ENCODE data around the gene CNNM4.
A peak's percentile ranks its signal among the peaks of the same experiment; 100 is the strongest.

Gene CNNM4

DNA sequence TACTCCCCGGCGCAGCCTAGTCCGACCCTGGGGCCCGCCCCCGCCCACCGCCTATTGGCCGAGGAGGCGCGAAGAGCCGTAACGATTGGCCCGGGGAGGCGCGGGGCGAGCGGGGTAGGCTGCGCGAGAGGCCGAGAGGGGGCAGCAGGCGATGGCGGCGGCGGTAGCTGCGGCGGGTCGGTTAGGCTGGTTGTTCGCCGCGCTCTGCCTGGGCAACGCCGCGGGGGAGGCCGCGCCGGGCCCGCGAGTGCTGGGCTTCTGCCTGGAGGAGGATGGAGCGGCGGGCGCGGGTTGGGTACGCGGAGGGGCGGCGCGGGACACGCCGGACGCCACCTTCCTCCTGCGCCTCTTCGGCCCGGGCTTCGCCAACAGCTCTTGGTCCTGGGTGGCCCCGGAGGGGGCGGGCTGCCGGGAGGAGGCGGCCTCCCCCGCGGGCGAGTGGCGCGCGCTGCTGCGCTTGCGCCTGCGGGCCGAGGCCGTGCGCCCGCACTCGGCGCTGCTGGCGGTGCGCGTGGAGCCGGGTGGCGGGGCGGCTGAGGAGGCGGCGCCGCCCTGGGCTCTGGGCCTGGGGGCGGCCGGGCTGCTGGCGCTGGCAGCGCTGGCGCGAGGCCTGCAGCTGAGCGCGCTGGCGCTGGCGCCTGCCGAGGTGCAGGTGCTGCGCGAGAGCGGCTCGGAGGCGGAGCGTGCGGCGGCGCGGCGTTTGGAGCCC is 55.6 kb downstream of the CNNM4 start, which contains the start of gene CNNM3:
Gene CNNM3, plus strand, starts transcription at position 142 of the 709 bp plus-strand sequence. Its CDS starts 10 bp downstream, at position 152.
- DNase-seq, result peak; percentile 94 to 98

- no peak for DNase-seq
Observed at GRCh38 chr2:96816836-96817702, 56.4 kb downstream of the CNNM4 start.

DNA sequence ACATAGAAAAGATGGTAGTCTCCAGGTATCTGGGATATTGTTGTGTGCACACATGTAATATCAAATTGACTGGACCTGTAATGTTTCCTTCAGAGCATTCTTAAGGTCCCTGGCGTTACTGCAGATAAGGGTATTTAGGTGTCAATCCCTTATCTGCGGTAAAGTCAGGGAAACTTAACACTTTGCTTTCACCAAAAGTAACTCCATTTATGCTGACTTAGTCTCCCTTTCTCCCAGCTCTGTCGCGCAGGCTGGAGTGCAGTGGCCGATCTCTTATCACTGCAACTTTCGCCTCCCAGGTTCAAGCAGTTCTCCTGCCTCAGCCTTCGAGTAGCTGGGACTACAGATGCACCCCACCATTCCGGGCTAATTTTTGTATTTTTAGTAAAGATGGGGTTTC is 57.2 kb downstream of the CNNM4 start:
- no peak for DNase-seq

DNA sequence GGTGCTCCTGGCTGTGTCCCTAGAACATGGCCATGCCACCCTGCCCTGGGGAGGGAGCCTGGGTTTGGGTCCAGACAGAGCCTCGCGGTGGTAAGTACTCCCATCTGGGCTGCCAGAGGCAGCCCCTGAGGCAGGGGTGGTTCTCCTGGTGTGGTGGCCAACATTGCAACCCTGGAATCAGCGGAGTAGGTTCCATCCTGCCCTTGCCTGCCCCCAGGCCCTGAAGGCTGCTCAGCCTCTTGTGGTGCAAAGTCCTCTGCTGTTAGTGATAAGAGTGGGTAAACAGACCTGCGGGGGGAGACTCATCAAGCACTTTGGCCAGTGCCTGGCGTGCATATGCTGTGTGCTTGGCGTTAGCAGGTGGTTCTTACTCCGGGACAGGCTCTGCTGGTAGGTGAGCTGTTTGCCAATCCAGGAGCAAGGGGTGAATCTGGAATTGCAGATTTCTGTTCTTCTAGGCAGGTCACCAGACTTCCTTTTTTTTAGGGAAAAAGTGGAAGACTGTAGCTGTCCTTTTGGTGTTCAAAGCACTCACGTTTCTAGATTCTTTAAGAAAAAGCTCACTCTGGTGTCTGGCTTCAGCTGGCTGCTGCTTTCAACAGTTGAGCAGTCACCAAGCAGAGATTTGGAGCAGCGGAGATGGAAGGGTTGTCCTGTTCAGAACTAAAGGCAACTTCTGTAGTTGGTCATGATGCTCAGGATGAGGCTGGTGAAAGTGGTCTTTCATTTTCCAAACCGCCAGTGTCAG is 58.6 kb downstream of the CNNM4 start:
- no peak for DNase-seq

DNA sequence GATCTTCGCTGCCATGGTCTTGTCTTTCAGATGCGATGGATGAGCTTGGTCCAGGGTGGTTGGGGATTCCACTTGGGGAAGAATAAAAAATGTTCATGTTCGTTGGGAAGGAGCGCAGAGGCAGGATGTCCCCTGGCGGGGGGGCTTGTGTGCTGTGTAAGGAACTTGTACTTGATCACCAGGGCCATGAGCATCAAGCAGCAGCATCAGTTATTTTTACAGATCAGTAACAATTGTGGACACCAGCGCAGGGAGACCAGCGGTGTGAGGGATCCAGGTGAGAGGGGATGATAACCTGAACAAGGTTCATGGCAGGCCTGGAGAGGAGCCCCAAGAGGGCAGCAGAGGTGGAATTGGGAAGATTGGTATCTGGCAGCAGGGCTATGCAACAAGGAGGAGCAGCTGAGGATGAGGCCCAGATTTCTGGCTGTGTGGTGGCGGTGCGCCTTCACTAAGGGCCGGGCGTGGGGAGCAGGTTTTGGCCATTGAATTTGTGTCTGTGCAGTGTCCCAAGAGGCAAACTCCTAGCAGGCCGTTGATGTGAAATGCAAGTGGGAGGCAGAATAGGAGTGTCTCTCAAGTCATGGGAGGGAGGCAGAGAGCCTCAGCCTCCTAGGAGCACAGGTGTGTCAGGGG is 59.3 kb downstream of the CNNM4 start:
- DNase-seq, result no peak

DNA sequence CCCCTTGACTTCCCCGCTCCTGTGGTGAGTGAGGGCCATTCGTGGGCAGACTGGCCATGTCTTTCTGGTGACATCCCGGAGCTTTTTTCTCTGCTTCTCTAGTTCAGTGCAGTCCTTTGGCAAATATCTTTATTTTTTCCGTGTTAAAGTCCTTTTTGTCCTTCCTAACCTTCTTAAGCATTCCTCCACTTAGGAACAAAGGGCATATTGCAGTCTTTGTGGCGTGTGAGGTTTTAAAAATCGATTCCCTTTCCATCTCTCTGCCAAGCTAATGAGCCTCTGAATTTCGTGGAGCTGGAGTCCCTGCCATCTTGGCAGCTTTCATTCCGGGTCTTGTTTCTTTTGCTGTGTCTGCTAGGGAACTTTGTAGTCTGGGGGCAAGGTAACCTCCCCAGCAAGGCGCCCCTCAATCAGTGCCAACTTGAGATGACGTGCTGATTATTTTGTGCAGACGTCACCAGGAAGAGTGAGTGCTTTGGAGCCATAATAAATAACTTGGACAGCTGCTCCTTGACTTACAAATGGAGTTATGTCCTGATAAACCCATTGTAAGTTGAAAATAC is 60.5 kb downstream of the CNNM4 start:
- no peak for DNase-seq

DNA sequence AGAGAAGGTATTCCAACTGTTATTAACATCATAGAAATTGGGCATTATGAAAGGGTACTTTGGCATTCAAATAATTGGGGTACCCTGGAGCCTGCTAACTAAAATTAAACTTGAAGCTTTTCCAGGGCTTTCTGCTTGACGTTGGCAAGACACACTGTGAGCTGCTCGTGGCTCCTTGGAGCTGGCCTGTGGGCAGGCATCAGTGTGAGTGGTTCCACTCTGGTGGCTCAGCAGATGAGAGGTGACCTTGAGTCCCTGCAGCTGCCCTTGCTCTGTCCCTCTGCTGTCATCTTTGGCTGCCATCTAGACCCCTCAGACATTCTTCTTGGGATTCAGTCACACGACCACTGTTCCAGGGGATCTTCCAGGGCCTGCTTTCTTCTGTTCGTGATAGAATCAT is 62.1 kb downstream of the CNNM4 start:
- DNase-seq, result no peak

- DNase-seq, result no peak
Observed at GRCh38 chr2:96823198-96823597, 62.5 kb downstream of the CNNM4 start.

- DNase-seq, result no peak
Observed at GRCh38 chr2:96824079-96824870, 63.6 kb downstream of the CNNM4 start.

DNA sequence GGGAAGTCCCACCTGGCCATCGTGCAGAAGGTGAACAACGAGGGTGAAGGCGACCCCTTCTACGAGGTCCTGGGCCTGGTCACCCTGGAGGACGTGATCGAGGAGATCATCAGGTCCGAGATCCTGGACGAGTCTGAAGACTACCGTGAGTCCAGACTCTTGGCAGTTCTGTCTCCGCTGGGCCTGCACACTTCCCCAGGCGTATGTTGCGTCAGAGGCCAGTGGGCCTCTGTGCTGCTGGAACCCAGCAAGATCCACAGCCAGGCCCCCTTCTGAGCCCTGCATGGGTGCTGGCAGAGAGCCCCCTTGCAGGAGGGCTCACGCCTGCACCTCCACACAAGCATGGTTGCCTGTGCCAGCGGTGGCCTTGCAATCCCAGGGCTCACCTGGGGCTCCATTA is 64.4 kb downstream of the CNNM4 start:
- DNase-seq, result no peak

GRCh38 chr2:96826546-96827278 is 66.0 kb downstream of the CNNM4 start:
- no peak for DNase-seq

- no peak for DNase-seq
Observed at GRCh38 chr2:96828436-96828835, 67.7 kb downstream of the CNNM4 start.

- DNase-seq, result no peak
Observed at GRCh38 chr2:96828874-96829273, 68.2 kb downstream of the CNNM4 start.

DNA sequence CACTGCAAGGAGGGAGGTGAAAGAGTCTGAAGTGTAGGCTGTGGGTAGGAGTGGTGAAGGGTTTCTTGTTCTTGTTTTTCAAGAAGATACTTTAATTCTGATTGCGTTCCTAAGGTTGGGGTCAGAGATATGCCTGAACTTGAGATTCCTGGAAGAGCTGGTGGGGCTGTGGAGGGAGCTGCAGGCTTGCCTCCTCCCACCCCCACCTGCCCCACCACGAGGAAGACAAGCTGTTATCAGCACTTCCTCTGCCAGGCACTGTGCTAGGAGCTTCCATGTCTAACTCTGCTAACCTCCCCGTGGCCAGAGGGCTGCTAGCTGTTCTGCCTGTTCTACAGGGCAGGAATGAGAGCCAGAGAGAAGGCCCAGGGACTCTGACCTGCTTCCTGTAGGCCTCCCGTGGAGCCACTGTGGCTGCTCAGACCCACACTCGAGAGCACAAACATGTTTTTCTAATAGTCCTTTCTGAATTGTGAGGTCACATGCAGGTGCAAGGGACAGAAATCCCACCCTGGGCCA is 69.4 kb downstream of the CNNM4 start:
- no peak for DNase-seq

DNA sequence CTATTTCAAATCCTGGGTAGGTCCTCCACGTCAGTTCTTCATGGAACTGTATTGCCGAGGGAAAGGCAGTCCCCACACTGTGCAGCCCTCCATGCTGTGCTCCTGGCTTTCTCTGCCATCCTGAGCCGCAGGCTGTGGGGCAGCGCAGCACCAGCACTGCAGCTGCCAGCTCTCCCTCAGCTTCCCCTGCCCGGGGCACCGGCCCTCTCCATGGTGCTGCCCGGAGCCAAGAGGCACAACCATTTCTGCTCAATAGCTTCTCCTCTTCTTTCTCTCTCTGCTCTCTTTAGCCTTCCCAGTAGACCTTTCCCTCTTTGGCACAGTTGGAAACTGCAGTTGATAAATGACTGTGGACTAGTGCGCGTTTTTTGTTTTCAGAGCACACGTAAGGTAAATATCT is 71.0 kb downstream of the CNNM4 start:
- DNase-seq, result no peak

DNA sequence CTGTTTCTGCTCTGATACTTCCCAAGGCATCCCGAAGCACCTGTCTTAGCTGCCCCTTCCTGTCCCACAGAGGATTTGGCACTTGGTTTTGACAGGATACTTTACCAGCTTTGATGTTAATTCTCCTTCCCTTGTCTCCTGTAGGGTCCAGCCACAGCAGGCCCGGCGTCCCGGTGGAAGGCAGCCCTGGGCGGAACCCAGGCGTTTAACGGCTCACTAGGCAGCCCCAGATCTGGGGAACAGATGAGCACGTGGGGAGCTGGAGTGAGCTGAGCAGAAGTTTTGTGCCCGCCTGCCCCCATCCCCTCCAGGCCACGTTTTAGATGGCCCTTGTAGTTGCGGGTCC is 71.7 kb downstream of the CNNM4 start:
- no peak for DNase-seq

DNA sequence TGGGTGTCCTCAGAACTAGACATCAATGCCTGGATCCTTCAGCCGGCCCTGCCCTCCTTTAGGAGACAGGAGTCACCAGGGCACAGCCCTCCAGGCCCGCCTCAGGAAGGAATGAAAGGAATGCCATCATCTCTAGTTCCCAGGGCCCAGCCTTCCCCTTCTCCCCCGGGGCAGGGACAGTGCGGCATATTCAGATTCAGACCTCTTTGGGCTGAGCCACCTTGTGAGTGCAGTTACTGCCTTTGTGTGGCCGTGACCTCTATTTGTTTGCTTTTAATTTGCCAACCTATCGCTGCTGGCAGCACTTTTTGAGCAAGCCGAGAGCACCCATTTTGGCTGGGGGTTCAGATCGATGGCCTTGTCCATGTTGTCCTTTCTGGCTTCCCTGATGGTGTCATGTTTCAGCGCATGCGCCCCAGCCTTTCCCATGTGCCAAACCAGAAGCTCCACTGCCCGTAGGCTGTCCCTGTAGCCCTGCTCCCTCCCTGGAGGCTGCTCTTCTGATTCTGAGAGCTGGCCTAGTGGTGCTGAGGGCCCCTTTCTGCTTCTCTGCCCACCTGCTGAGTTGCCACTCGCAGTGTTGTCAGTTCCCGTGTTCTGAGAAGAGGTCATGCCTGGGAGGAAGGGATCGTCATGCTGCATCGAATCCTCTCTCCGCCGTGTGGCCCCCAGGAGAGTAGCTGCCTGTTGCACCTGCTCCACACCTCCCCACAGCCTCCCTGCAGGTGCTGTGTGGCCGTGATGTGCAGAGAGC is 72.2 kb downstream of the CNNM4 start:
- DNase-seq, result no peak

GRCh38 chr2:96835830-96836229 is 75.1 kb downstream of the CNNM4 start:
- DNase-seq, result no peak

GRCh38 chr2:96837575-96837974 is 76.9 kb downstream of the CNNM4 start:
- no peak for DNase-seq
